ENCODE measurements around the gene HLA-DQB1.

DNA sequence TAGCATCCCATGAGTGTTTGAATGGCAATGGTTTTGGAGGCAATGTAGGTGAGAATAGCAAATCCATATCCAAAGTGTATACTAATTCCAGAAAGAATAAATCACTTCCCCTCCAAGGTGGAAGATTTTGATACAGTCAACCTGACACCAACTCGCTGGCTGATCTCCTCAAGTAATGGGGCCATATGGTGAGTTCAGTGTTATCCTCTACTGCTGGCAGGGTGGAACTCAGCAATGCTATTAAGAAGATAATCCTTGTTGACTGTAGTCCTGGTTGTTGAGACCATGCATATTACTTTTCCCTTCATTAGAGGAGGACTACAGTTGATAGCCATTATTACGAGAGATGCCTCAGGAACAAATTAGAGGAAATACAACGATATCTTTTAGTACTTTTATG is 17.8 kb upstream of the HLA-DQB1 start:
- TF ChIP-seq, protein P1, sequence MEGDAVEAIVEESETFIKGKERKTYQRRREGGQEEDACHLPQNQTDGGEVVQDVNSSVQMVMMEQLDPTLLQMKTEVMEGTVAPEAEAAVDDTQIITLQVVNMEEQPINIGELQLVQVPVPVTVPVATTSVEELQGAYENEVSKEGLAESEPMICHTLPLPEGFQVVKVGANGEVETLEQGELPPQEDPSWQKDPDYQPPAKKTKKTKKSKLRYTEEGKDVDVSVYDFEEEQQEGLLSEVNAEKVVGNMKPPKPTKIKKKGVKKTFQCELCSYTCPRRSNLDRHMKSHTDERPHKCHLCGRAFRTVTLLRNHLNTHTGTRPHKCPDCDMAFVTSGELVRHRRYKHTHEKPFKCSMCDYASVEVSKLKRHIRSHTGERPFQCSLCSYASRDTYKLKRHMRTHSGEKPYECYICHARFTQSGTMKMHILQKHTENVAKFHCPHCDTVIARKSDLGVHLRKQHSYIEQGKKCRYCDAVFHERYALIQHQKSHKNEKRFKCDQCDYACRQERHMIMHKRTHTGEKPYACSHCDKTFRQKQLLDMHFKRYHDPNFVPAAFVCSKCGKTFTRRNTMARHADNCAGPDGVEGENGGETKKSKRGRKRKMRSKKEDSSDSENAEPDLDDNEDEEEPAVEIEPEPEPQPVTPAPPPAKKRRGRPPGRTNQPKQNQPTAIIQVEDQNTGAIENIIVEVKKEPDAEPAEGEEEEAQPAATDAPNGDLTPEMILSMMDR (IDR thresholded peaks at IDR 0.05) = no peak
- TF ChIP-seq POLR2A (IDR thresholded peaks at IDR 0.05) = no peak
